GM18526 (cell line): ENCODE data around the gene SLC1A4.

Experiments
- POLR2A ChIP-seq: IDR thresholded peaks from 3 replicates; pipeline ENCODE4 v1.6.1; 2011; ENCODE audit not compliant: insufficient read length; ENCODE audit errors: extremely low read depth

The SLC1A4 gene

DNA sequence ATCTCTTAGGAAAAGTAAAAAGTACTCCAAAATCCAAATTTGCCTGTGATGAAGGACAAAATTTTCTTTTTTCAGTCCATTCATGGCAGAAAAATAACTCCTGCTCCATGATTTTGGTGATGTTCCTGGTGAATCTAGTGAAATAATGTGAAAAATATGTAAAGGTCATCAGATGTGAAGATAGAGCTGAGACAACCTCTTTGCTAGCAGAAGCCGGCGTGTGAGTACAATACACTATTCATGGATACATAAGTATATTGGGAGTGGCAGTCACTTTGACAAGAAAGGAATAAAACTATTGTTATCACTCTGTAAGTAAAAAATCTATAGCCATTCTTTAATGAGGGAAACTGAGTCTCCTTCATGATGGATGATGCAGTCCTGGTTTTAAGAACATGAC is 6.3 kb upstream of the SLC1A4 start:
- TF ChIP-seq POLR2A, result no peak

DNA sequence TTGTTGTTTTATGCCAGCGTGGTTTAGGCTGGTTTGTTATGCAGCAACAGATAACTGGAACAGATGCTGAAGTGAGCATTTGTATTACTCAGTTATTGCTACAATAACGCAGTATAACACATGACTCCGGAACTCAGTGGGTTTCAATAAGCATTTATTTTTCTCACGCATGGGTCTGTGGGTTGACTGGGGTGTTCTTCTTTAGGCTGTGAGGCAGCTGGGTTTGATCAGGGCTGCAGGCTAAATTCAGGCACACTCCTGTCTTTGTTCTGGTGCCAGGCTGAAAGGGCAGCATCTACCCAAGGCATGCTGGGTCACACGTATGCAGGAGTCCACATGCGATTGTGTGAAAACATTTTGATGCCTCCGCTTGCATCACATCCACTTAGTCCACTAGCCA is 3.8 kb upstream of the SLC1A4 start:
- no peak for TF ChIP-seq POLR2A

DNA sequence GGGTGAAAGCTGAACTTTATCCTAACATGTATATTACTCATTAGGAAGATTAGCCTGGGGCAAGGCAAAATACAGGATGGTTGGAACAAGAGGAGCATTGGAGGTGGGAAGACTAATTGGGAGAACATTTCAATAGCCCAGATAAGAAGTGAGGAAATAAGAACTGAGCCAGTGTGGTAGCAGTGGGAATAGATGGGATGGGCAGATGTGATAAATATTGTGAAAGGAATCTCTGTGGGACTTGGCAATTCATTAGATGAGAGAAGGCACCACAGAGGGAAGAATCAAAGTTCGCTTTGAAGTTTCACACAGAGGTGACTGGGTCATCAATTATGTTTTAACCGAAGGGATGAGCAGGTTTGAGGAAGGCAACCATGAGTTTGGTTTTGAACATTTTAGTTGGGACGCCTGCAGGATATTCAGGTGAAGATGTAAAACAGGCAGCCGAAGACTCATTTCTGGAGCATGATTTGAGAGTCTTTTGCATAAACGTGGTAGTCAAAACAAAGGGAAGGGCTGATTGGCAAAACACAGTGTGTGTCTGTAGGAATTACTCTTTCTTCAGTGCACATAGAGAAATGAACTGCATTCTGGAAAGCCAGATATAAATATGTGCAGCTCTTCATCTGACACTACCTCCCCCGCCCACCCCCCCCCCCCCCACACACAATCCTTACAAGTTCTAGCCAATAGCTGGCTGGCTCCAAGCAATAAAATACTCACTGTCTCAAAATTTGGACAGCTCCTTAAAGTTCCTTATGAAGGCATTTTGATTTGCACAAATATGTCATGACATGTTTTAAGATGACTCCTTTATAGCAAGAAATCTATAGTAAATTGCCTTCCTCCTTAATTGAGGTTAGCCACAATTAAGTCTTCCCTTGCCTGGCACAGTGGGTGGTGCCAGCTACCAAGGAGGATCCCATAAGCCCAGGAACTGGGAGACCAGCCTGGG is 1.9 kb upstream of the SLC1A4 start:
- peak; percentile 18 for TF ChIP-seq POLR2A

DNA sequence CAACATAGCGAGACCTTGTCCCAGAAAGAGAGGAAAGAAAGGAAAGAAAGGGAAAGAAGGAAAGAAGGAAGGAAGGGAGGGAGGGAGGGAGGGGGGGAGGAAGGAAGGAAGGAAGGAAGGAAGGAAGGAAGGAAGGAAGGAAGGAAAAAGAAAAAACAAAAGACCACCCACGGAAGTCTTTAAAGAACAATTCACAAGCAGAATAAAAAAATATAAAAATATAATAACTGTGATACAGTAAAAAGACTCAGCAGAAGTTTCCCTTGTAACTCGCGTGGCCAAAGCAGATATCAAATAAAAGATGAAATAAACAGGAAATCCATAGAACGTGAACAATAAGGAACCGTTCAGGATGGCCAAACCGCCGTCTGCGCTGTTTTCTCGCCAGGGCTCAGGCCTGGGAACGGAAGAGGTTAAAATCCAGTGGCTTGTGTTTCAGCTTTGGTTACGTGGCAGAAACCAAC is 1.2 kb upstream of the SLC1A4 start:
- no peak for TF ChIP-seq POLR2A

DNA sequence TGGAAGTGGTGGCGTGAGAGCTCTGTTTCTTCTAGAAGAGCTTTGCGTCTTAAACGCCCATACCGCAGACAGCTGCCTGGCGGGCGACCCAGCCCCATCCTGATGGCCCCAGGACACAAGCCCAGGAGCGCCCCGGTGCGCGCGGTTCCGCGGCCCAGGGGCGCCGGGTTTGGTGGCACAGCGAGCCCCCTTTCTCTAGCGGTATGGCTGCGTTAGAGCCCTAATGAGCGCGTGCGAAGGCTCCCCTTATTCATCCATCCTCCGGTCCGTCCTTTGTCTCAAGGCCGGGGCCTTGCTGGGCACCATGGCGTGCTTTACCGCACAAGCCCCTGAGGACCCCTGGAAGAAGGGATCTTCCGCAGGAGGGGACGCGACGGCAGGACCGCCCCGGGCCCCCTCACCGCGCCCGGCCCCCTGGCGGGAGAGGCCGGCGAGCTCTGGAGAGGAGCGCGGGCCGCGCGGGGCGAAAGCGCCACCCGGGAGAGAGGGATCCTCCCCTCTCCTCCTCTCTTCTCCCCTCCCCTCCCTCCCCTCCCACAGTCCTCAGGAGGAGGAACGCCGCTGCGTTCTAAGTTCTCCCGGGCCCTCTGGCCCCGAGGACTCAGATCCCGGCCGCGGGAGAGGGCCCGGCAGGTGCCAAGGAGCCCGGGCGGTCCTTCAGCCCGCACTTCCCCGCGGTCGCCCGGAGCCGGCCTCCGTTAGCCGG is 626 bp upstream of the SLC1A4 start:
- TF ChIP-seq POLR2A, result peak; percentile 65

DNA sequence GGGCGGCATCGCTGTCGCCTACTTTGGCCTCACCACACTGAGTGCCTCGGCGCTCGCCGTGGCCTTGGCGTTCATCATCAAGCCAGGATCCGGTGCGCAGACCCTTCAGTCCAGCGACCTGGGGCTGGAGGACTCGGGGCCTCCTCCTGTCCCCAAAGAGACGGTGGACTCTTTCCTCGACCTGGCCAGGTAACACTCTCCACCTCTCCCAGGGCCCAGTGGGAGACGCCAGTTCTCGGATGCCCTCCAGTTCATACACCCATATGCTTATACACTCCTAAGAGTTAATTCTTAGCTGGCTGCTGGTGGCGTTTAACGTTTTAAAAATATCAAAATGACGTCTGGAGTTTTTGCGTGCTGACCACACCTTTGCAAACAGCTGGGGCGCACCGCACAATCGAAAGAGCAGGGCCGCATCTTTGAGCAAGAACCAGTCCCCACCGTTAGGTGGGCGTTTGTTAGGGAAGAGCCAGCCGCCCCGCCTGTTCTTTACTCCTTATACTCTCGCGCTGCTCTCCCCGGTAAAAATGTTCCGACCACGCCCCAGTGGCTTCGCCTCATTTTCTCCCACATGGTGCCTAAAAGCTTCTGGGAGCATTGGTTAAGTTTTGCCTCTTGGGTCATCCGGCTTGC is 899 bp downstream of the SLC1A4 start:
- no peak for TF ChIP-seq POLR2A

DNA sequence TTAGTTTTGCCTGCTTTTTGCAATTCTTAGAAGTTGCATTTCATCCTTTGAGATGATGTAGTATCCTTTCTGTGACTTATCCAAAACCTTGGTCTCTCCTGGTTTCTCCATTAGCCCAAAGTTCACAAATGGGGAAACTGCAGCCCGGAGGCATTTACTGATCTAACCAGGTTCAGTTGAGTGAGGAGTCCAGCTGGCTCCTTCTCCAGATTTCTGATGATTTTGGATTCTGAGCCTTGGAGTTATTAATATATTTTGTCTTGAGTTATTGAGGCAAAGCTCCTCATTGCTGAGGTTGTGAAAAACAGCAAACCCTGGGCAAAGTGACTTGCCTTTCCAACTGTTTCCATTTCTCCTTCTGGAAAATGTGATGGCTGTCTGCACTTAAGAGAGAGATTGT is 1.7 kb downstream of the SLC1A4 start:
- TF ChIP-seq POLR2A, result no peak

DNA sequence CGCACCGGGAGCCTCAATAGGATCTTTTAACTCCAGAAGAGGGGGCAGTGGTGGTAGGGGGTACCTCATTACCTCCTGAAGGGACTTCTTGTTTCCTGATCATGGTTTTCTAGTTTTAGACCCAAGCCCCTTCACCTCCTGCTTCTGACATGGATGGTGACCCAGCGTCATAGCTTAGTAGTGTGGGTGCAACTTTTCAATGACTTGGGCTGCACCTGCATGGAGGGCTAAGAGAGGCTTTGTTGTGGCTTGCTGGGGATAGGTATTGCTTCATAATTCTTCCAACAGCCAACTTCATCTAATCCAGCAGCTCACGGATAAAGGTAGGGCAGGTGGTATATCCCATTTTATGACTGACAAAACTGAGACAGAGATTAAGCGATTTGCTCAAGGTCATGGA is 3.0 kb downstream of the SLC1A4 start:
- no peak for TF ChIP-seq POLR2A

DNA sequence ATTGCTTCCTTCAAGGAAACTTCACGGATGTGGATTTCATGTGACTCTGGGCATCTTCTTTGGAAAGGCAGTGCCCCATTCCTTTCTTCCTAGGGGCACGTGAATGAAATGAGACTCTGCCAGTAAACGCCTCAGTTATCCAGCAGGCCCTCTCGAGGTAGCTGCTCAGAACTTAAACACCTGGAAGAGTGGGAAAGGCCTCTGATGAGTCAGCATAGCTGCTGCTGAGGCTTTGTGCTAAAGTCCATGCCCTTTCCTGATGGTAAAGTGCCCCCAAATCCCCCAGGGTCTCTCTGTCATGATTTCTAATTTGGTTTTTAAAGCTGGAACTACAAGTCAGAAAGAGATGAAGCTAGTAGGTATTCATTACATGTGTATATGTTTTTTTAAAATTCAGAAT is 3.8 kb downstream of the SLC1A4 start:
- no peak for TF ChIP-seq POLR2A

DNA sequence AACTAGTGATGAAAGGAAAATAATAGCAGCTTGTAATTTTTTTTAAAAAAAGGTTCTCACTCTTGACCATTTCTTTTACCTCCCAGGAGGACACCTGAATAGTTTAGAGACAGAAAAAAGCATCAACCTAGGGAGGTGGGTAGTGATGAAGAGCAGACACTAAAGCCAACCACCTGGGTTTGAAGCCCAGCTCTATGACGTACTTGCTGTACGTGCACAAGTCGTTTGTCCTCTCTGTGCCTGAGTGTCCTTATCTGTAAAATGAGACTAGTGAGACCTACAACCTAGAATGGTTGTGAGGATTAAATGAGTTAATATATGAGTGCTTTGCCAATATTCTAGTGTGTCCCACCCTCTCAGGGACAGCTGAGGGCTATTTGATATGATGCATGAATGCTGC is 5.8 kb downstream of the SLC1A4 start:
- no peak for TF ChIP-seq POLR2A

DNA sequence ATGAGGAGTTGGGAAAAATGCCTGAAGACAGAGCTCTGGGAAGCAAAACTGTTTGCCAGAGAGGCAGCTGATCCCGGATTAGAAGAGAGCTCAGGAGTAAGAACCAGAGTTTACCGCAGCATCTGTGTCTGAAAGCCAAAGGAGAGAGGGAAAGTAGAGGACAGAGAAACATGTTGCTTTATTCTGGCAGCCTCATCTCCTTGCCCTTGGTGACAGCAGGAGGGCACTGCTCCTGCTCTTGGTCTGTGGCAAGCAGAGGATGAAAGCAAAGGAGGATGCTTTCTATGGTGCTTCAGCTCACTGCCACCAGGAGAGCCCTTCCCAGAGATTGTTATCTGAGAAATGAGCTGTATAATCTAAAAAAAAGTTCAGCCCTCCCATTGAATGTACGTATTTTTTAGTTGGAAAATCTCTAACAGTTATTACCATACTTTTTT is 7.7 kb downstream of the SLC1A4 start:
- TF ChIP-seq POLR2A, result no peak

DNA sequence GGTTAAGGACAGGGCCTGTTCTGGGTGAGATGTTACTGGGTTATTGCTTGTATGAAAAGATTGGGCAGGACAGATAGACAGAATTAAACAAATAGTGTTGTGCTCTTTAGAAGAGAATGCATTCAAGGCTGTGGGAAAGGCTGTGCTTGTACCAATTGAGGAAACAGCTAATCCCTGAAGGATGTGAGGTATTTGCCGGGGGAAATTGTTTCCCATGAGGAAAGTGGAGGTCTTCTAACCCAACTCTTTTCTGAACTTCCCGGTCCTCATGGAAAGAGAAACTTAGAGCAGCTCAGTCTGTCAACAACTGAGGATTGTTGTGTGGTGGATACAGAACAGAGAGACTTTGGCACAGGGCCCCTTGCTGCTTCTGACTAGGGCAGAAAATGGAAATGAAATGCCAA is 9.5 kb downstream of the SLC1A4 start:
- no peak for TF ChIP-seq POLR2A

DNA sequence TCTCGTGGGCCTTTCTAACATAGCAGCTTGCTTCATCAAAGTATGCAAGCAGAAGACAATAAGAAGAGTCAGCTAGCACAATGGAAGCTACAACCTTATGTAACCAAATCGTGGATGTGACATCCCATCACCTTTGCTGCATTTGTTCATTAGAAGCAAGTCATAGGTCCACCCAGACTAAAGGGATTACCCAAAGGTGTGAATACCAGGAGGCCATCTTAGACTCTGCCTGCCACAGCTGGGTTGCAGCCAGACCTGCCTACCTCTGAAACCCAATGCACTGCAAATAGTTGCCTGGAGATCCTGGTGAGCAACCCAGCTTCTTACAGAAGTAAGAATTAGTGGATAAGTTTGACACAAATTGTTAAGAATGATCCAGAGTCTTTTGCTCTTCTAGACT is 10.6 kb downstream of the SLC1A4 start:
- no peak for TF ChIP-seq POLR2A

DNA sequence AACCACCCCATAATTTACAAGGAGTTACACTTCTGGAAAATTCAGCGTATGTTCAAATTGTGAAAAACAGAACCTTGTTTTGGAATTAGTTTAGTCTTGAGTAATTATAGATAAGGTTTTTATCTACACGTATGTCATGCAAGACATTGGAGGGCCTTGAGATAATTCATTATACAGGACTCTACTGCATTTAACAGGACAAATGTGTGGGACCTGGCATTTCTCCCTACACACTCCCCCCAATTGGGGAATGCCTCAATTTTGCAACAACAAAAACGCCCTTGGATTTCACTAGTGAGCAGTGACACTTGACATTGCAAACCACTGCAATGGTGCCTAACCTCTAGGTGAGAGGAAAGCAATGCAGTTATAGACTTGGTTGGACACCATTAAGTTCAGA is 11.4 kb downstream of the SLC1A4 start:
- TF ChIP-seq POLR2A, result no peak

DNA sequence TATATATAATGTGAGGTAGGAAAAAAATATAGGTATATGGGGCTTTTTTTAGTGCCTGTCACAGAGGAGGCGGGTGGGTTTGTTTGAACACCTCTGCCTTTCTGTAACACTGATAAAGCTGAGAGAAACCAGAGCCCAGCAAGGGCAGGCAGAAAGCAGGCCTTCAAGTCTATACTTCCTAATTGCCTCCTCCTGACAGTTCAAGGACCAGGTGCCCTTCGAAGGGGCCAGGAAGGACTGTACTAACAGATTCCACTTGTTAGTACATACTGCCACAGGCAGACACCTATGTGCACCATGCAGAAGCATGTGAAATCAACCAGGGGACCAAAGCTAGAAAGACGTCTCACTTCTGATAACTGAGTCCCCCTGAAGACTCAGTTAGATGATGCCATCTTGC is 13.8 kb downstream of the SLC1A4 start:
- TF ChIP-seq POLR2A, result no peak

DNA sequence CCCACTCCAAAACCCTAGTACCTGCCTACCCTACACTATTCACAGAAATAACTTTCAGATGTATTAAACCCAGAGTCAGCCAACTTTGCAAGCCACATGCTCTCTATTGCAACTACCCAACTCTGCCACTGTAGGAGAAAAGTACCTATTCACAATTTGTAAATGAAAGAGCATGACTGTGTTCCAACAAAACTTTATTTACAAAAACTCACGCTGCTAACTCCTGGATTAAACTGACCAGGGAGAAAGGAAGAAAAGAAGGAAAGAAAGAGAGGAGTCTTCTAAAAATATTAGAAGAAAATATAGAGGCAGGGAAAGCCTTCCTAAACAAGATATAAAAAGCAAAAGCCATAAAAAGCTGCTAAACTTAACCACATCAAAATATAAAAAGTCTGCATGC is 24.6 kb downstream of the SLC1A4 start:
- TF ChIP-seq POLR2A, result no peak

DNA sequence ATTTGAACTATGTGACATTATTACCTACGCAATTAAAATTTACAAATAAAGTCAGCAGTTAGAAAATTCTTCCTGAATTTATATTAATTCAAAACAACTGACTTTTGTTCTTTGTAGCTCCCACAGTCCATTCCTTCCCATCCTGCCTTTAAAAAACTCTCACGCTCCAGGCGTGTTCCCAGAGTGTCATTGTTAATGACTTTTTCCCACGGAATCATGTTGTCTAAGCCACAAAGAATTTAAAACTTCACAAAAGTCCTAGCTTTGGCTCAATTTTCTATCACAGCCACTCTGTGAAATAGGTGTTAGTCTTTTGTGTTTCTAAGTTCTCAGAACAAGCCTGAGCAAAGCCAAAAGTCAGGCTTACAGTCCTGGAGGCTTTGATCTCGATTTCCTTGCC is 26.5 kb downstream of the SLC1A4 start:
- no peak for TF ChIP-seq POLR2A

DNA sequence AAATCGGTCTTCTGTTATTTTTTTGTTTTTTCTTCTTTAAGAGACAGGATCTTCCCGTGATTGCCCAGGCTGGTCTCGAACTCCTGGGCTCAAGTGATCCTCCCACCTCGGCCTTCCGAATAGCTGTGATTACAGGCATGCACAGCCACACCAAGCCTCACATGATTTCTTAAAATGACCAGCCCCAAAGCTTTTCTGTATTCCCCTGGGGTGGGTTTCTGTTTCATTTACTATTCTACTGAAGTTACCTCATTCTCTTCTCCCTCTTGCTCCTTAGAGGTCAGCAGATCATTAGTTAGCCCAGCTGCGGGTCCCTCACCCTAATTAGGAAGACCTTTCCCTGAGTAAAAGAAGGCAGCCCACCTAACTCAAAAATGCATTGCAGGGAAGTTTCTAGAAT is 27.6 kb downstream of the SLC1A4 start:
- no peak for TF ChIP-seq POLR2A
